Natural killer cell (primary cell): Measurements from ENCODE around the gene MED27. TPM values are rescaled to one million over a fixed set of nuclear protein-coding genes. Genes with fewer than 3 reads are reported as not detected.

Experiments used
- ATAC-seq, 3 donors: fragments of 150-1000 bp in 2 of 3; fragments of 200-7000 bp in 1 of 3; cut with Tn5 transposase; 1 replicate in 1 of 3; 2 replicates in 2 of 3; pipeline ENCODE4 v1.10.0; 2021; ENCODE audit warnings: mild to moderate bottlenecking in 2 of 3, moderate library complexity in 2 of 3
- DNase-seq, 2 donors: peaks; one replicate each; pipeline versions ENCODE4 v3.0.0 to v3.0.0-alpha.2; 2013 to 2021; ENCODE audit warnings: mixed read lengths in 1 of 2
- H3K27ac ChIP-seq: one replicate; pipeline ENCODE4 v1.5.1; 2013; ENCODE audit warnings: mild to moderate bottlenecking, low read length
- H3K27me3 ChIP-seq: one replicate; pipeline ENCODE4 v1.6.1; 2013; ENCODE audit warnings: low read length; ENCODE audit not compliant: control insufficient read depth, insufficient read depth
- H3K36me3 ChIP-seq: one replicate; pipeline ENCODE4 v1.6.1; 2013; ENCODE audit warnings: low read length; ENCODE audit not compliant: control insufficient read depth, insufficient read depth
- H3K4me1 ChIP-seq: one replicate; pipeline ENCODE4 v1.6.1; 2013; ENCODE audit warnings: low read length; ENCODE audit not compliant: control insufficient read depth, insufficient read depth
- H3K4me3 ChIP-seq: one replicate; pipeline ENCODE4 v1.5.1; 2013; ENCODE audit warnings: low read length
- H3K9me3 ChIP-seq: one replicate; pipeline ENCODE4 v1.6.1; 2013; ENCODE audit warnings: low read length; ENCODE audit not compliant: control insufficient read depth, insufficient read depth
- H3K27ac Mint-ChIP-seq, 2 donors: one replicate each; pipeline ENCODE4 v1.8.0; 2022; ENCODE audit warnings: mild to moderate bottlenecking in 2 of 2, mixed read lengths in 2 of 2, moderate library complexity in 1 of 2
- H3K27me3 Mint-ChIP-seq, 2 donors: one replicate each; pipeline ENCODE4 v1.8.0; 2022; ENCODE audit warnings: low read depth in 2 of 2, mixed read lengths in 2 of 2
- H3K36me3 Mint-ChIP-seq: one replicate; pipeline ENCODE4 v1.8.0; 2022; ENCODE audit warnings: mixed read lengths
- H3K4me1 Mint-ChIP-seq, 2 donors: one replicate each; pipeline ENCODE4 v1.8.0; 2022; ENCODE audit warnings: mixed read lengths in 2 of 2
- H3K4me3 Mint-ChIP-seq: one replicate; pipeline ENCODE4 v1.8.0; 2022; ENCODE audit warnings: mild to moderate bottlenecking, moderate library complexity, mixed read lengths
- H3K9me3 Mint-ChIP-seq, 2 donors: one replicate each; pipeline ENCODE4 v1.8.0; 2022; ENCODE audit warnings: mixed read lengths in 2 of 2
- WGBS: methylation state at CpG from one replicate; pipeline ENCODE4 v1.1.7; 2013; ENCODE audit warnings: missing lambda C conversion rate; ENCODE audit not compliant: insufficient coverage; 5-methylcytosine and 5-hydroxymethylcytosine counted together
- intact Hi-C: fragments of 100-400 bp; cut with micrococcal nuclease; formaldehyde crosslinking; loops from one replicate; pipeline ENCODE4 v1.14.2; 2022
- total RNA-seq, 4 donors: library from RNA; stranded (reverse); fragments of 120-200 nt in 1 of 4; gene quantifications; one replicate each; pipeline versions ENCODE4 v1.2.3 to v1.2.4, GENCODE V29; 2013 to 2022
- TF ChIP-seq, protein P1 (sequence below): fragments of 200-600 bp; IDR thresholded peaks from one replicate; pipeline ENCODE4 v1.8.0; 2022; ENCODE audit warnings: antibody characterized with exemption

MED27 gene
- total RNA-seq, 3 donors from 2014 or later (not counting 1 experiment from before 2014, with no cell fraction given), result 24.4 to 27.3 (median 26.9) TPM

DNA sequence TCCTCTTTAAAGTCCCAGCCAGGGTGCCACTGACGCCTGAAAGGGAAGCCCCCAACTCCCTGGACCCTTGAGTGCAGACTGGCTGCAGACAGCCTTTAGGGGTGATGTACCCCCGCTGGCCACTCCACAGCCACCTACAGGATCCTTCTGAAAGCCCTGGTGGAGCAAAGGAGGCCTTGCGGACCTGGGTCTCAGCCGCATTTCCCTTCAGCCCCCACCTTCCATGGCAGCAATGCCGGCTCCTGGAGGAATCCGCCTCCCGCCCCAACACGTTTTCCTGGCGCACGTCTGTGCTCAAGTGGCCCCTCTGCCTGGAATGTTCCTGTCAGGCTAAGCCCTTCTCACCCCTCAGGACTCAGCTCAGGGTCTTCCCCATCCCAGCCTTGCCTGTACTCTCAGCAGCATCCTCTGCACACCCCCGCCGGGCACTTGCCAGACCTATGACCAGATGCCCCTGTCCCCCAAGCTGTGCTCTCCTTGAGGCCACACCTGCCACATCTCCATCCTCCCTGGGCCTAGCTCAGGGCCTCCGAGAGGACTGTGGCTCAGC is 205.7 kb downstream of the MED27 start:
- 96% methylated on average over 13 of the region's 13 CpGs for WGBS
- intact Hi-C loops, result no loop called here
- no peaks in the 10 kb centered on the region for H3K9me3 Mint-ChIP-seq
- H3K27ac ChIP-seq, result no peak overlapping the region
- H3K36me3 ChIP-seq, result no peaks in the 10 kb centered on the region
- DNase-seq (no peak), ATAC-seq (no peak)
- TF ChIP-seq, protein P1, sequence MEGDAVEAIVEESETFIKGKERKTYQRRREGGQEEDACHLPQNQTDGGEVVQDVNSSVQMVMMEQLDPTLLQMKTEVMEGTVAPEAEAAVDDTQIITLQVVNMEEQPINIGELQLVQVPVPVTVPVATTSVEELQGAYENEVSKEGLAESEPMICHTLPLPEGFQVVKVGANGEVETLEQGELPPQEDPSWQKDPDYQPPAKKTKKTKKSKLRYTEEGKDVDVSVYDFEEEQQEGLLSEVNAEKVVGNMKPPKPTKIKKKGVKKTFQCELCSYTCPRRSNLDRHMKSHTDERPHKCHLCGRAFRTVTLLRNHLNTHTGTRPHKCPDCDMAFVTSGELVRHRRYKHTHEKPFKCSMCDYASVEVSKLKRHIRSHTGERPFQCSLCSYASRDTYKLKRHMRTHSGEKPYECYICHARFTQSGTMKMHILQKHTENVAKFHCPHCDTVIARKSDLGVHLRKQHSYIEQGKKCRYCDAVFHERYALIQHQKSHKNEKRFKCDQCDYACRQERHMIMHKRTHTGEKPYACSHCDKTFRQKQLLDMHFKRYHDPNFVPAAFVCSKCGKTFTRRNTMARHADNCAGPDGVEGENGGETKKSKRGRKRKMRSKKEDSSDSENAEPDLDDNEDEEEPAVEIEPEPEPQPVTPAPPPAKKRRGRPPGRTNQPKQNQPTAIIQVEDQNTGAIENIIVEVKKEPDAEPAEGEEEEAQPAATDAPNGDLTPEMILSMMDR, result no peak
- H3K27me3 Mint-ChIP-seq, result no peaks in the 10 kb centered on the region
- no peaks in the 10 kb centered on the region for H3K36me3 Mint-ChIP-seq
- H3K27ac Mint-ChIP-seq, result no peak overlapping the region
- no peaks in the 10 kb centered on the region for H3K9me3 ChIP-seq
- H3K4me1 ChIP-seq, result peaks cover 9% of the 10 kb centered on the region
- H3K4me1 Mint-ChIP-seq, result peaks cover 16 to 17% of the 10 kb centered on the region in 2 donors
- no peaks in the 10 kb centered on the region for H3K27me3 ChIP-seq
- no peak overlapping the region for H3K4me3 ChIP-seq
- H3K4me3 Mint-ChIP-seq, result no peak overlapping the region

DNA sequence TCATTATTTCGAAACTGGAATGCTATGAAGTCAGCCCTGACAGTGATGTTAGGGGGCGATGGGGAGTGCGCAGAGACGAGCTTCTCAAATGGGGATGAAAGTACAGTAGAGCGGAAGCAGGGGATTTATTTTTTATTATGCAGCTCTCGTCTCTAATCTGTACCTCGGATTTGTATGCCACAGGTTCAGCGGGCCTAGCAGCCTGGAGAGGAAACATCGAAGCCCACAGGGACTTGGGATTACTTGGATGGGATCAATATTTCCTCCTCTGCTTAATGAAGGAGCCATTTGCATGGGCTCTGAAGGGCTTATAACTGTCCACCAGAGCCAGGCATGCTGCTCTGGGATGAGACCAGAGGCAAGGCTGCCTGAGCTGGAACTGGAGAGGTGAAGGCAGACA is 206.3 kb downstream of the MED27 start:
- H3K27ac ChIP-seq, result no peak overlapping the region
- H3K9me3 ChIP-seq, result no peaks in the 10 kb centered on the region
- WGBS, result 98% methylated on average over 9 of the region's 9 CpGs
- ATAC-seq (no peak), DNase-seq (no peak)
- no peaks in the 10 kb centered on the region for H3K27me3 ChIP-seq
- no peak overlapping the region for H3K4me3 Mint-ChIP-seq
- H3K36me3 ChIP-seq, result no peaks in the 10 kb centered on the region
- TF ChIP-seq, protein P1, result no peak
- H3K4me1 ChIP-seq, result peaks cover 9% of the 10 kb centered on the region
- H3K27ac Mint-ChIP-seq, result no peak overlapping the region
- no peaks in the 10 kb centered on the region for H3K9me3 Mint-ChIP-seq
- intact Hi-C loops, result no loop called here
- no peak overlapping the region for H3K4me3 ChIP-seq
- H3K27me3 Mint-ChIP-seq, result no peaks in the 10 kb centered on the region
- H3K36me3 Mint-ChIP-seq, result no peaks in the 10 kb centered on the region
- peaks cover 16 to 17% of the 10 kb centered on the region in 2 donors for H3K4me1 Mint-ChIP-seq

DNA sequence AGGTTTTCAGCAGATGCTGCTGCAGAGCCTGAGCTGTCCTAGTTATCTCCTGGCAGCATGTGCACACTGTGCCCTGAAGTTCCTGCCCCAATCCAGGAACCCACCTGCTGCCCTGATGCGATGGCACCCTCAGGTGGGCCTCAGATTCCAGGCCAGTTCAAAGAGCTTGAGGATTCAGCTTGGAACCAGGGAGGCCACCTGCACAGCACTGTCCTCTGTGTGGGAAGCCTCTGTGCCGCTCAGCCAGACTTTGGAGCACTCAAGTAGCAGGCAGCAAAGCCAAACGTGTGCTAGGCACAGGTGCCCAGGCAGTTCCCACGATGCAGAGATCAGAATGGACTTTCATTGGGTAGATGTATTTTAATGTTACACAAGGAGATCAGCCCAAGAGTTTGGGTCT is 207.0 kb downstream of the MED27 start:
- TF ChIP-seq, protein P1, result no peak
- intact Hi-C loops, result no loop called here
- no peaks in the 10 kb centered on the region for H3K36me3 ChIP-seq
- no peaks in the 10 kb centered on the region for H3K27me3 ChIP-seq
- no peaks in the 10 kb centered on the region for H3K27me3 Mint-ChIP-seq
- ATAC-seq (no peak), DNase-seq (no peak)
- no peak overlapping the region for H3K4me3 ChIP-seq
- peaks cover 16 to 17% of the 10 kb centered on the region in 2 donors for H3K4me1 Mint-ChIP-seq
- H3K4me1 ChIP-seq, result peaks cover 9% of the 10 kb centered on the region
- no peak overlapping the region for H3K27ac ChIP-seq
- H3K4me3 Mint-ChIP-seq, result no peak overlapping the region
- 94% methylated on average over 4 of the region's 4 CpGs for WGBS
- H3K27ac Mint-ChIP-seq, result no peak overlapping the region
- no peaks in the 10 kb centered on the region for H3K36me3 Mint-ChIP-seq
- H3K9me3 Mint-ChIP-seq, result no peaks in the 10 kb centered on the region
- H3K9me3 ChIP-seq, result no peaks in the 10 kb centered on the region

DNA sequence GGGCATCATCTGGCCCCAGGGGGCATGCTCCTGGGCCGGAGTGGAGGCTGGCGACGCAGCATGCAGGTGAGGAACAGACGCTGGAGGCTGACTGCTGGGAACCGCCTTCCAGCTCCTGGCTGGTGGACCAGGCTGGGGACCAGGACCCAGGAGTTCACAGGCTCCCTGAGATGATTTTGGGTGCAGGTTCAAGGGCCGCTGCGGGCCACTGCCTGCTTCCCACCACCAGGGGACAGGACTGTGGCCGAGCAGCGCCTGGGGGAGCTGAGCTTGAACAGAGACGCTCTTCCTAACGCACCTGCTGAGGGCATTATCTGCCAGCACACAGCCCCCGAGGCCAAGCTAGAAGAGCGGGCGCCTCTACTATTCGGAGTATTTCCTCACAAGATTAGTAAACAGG is 207.7 kb downstream of the MED27 start:
- 95% methylated on average over 15 of the region's 15 CpGs for WGBS
- TF ChIP-seq, protein P1, result no peak

More for the DNA sequence above, 207.7 kb downstream of the MED27 start:
- no peaks in the 10 kb centered on the region for H3K9me3 Mint-ChIP-seq
- no peak for ATAC-seq
- H3K36me3 ChIP-seq, result no peaks in the 10 kb centered on the region
- peaks cover 9% of the 10 kb centered on the region for H3K4me1 ChIP-seq
- peaks cover 12 to 13% of the 10 kb centered on the region in 2 donors for H3K4me1 Mint-ChIP-seq
- no peaks in the 10 kb centered on the region for H3K36me3 Mint-ChIP-seq
- intact Hi-C loops, result no loop called here
- no peak overlapping the region for H3K4me3 Mint-ChIP-seq
- no peaks in the 10 kb centered on the region for H3K27me3 ChIP-seq
- no peaks in the 10 kb centered on the region for H3K27me3 Mint-ChIP-seq
- no peak overlapping the region for H3K4me3 ChIP-seq
- DNase-seq, result no peak
- H3K27ac Mint-ChIP-seq, result no peak overlapping the region
- no peaks in the 10 kb centered on the region for H3K9me3 ChIP-seq
- H3K27ac ChIP-seq, result no peak overlapping the region
